Brain microvascular endothelial cell (primary cell): ENCODE results near the gene DIPK2A.

Experiments
- DNase-seq: peaks from one replicate; pipeline ENCODE4 v3.0.0-alpha.2; 2020
- H3K27ac ChIP-seq: fragments of 250-450 bp; sonication (Bioruptor Pico); 2 replicates; pipeline ENCODE4 v1.5.1; 2020; ENCODE audit warnings: mild to moderate bottlenecking, moderate library complexity
- H3K27me3 ChIP-seq: fragments of 250-450 bp; sonication (Bioruptor Pico); replicated peaks from 2 replicates; pipeline ENCODE4 v1.5.1; 2020; ENCODE audit warnings: mild to moderate bottlenecking
- H3K36me3 ChIP-seq: fragments of 250-450 bp; sonication (Bioruptor Pico); replicated peaks from 2 replicates; pipeline ENCODE4 v1.5.1; 2020; ENCODE audit warnings: mild to moderate bottlenecking
- H3K4me3 ChIP-seq: 2 replicates; pipeline ENCODE4 v1.5.1; 2011; ENCODE audit warnings: low read depth, mild to moderate bottlenecking, control low read depth, low read length, moderate library complexity
- in situ Hi-C: cut with HindIII; loops from 2 replicates; pipeline ENCODE4 v1.10.0; 2017; ENCODE audit warnings: low sequenced_read_pairs, low pct_ligation_motif_present
- TF ChIP-seq, protein P1 (sequence below): IDR thresholded peaks from 2 replicates; pipeline ENCODE4 v1.5.1; 2011; ENCODE audit warnings: low read depth, mild to moderate bottlenecking, moderate library complexity, low read length, control low read depth, inconsistent platforms; ENCODE audit errors: missing control alignments

DIPK2A gene

DNA sequence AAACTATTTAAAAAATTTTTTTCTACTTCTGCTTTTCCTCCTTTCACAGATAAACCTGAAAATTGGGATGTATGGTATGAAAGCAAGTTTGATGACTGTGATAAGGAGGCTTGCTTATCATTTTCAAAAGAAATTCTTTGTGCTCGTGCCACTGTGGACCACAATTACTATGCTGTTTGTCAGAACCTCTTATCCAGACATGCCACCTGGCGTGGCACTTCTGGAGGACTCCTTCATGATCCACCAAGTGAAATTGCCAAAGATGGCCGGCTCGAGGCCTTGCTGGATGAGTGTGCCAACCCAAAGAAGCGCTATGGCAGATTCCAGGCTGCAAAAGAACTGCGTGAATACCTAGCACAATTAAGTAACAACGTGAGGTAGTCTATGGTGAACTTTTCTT is 17.8 kb downstream of the DIPK2A start:
- Histone ChIP-seq H3K36me3 (no peaks in the 10 kb centered on the region), H3K4me3 (no peak overlapping the region), H3K27me3 (no peaks in the 10 kb centered on the region), H3K27ac (no peak overlapping the region)
- TF ChIP-seq, protein P1, sequence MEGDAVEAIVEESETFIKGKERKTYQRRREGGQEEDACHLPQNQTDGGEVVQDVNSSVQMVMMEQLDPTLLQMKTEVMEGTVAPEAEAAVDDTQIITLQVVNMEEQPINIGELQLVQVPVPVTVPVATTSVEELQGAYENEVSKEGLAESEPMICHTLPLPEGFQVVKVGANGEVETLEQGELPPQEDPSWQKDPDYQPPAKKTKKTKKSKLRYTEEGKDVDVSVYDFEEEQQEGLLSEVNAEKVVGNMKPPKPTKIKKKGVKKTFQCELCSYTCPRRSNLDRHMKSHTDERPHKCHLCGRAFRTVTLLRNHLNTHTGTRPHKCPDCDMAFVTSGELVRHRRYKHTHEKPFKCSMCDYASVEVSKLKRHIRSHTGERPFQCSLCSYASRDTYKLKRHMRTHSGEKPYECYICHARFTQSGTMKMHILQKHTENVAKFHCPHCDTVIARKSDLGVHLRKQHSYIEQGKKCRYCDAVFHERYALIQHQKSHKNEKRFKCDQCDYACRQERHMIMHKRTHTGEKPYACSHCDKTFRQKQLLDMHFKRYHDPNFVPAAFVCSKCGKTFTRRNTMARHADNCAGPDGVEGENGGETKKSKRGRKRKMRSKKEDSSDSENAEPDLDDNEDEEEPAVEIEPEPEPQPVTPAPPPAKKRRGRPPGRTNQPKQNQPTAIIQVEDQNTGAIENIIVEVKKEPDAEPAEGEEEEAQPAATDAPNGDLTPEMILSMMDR, result no peak
- in situ Hi-C loops, result no loop called here
- DNase-seq, result no peak

DNA sequence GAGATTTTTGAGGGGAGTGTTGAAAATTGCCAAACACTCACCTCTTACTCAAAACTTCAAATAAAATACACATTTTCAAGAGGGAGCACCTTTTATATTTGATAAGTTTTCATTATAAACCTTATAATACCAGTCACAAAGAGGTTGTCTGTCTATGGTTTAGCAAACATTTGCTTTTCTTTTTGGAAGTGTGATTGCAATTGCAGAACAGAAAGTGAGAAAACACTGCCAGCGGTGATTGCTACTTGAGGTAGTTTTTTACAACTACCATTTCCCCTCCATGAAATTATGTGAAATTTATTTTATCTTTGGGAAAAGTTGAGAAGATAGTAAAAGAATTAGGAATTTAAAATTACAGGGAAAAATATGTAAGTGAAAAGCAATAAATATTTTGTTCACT is 20.1 kb downstream of the DIPK2A start:
- Histone ChIP-seq H3K27ac (no peak overlapping the region), H3K36me3 (no peaks in the 10 kb centered on the region), H3K4me3 (no peak overlapping the region), H3K27me3 (no peaks in the 10 kb centered on the region)
- TF ChIP-seq, protein P1, result no peak
- no peak for DNase-seq
- in situ Hi-C loops, result no loop called here

DNA sequence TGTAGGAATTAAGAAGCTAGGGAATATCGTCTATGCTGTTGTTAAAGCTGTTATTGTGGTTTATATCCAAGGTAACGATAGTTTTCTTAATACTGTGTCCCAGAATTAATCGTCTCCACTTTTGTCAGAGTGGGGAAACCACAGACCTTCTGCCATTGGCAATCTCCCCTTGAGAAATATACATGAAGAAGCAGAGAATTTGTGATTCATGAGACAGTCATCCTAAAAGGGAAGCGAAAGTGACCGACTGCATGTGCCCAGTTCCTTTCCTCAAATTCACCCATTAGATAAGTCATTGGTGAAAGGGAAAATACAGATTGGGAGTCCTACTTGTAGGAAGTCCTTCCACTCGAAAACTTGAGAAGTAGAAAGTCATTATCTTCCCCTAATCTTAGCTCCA is 26.6 kb downstream of the DIPK2A start:
- no peaks in the 10 kb centered on the region for H3K36me3 ChIP-seq
- in situ Hi-C loops, result no loop called here
- peak; percentile 90 for DNase-seq
- TF ChIP-seq, protein P1, result no peak
- no peak overlapping the region for H3K4me3 ChIP-seq
- H3K27ac ChIP-seq, result peak overlapping the region; percentile 9
- no peaks in the 10 kb centered on the region for H3K27me3 ChIP-seq

DNA sequence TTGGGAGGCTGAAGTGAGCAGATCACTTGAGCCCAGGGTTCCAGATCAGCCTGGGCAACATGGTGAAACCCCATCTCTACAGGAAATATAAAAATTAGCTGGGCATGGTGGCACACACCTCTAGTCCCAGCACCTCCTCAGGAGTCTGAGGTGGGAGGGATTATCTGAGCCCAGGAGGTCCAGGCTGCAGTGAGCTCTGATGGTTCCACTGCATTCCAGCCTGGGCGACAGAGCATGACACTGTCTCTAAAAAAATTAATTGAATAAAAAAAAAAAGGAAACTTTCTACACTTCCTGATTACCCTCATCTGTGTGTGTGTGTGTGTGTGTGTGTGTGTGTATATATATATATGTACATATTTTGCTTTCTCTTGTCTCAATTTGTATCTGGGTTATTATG is 31.4 kb downstream of the DIPK2A start:
- H3K4me3 ChIP-seq, result no peak overlapping the region
- H3K27me3 ChIP-seq, result no peaks in the 10 kb centered on the region
- no peaks in the 10 kb centered on the region for H3K36me3 ChIP-seq
- in situ Hi-C loops, result no loop called here
- no peak overlapping the region for H3K27ac ChIP-seq
- no peak for DNase-seq
- TF ChIP-seq, protein P1, result no peak

DNA sequence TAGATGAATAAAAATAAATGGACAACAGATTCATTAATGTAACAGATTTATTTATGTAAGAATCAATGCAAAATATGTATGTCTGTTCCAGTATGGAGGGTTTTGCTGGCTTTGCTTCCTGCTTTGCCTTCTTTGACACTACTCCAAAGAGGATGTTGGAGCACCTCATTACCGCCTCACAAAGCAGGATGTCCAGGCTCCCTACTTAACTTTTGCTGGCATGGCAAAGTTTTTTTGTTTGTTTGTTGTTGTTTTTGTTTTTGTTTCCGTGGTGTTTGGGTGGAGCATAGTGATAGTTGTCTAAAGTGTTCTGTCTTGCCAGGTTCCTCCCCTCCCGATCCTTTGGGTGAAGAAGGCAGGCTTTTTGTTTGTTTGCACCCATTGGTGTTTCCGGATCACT is 38.7 kb downstream of the DIPK2A start:
- TF ChIP-seq, protein P1, result no peak
- Histone ChIP-seq H3K27ac (no peak overlapping the region), H3K27me3 (no peaks in the 10 kb centered on the region), H3K4me3 (no peak overlapping the region), H3K36me3 (no peaks in the 10 kb centered on the region)
- DNase-seq, result no peak
- in situ Hi-C loops, result no loop called here

DNA sequence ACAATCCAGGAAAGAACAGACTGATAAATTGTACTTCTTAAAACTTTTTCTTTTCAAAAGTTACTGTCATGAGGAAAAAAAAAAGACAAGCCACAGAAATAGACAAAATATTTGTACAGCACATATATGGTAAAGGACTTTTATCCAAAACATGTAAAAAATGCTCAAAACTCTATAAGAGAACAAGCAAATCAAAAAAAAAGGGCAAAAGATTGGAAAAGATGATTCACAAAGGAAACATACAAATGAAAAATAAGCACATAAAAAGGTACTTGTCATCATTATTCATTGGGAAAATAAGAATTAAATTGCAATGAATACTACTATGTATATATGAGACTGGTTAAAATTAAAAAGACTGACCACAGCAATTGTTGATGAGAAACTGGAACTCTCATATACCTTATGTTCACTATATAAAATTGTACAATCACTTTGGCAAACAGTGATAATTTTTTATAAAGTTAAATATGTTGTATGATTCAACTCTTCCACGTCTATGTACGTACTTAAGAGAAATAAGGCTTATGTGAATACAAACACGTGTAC is 39.7 kb downstream of the DIPK2A start:
- Histone ChIP-seq H3K27me3 (no peaks in the 10 kb centered on the region), H3K36me3 (no peaks in the 10 kb centered on the region), H3K4me3 (no peak overlapping the region), H3K27ac (no peak overlapping the region)
- TF ChIP-seq, protein P1, result no peak
- in situ Hi-C loops, result no loop called here
- no peak for DNase-seq
